ENCODE data around the gene COPS7A.

GRCh38 chr12:6770600-6770999 lies 46.8 kb downstream of the COPS7A start:
- TF ChIP-seq EZH2 (IDR thresholded peaks at IDR 0.05; ENCODE audit: low read length, missing control alignments) (no peak), CTCF (conservative IDR thresholded peaks at IDR 0.05 in 1 of 2, IDR thresholded peaks at IDR 0.05 in 1 of 2; ENCODE audit: low read depth in 1 of 2, low read length in 2 of 2) (no peak)
